BE2C (cell line): Measurements from ENCODE around the gene PAPPA2.

Source experiments
- DNase-seq: peaks from one replicate; pipeline ENCODE4 v3.0.0-alpha.2; 2020
- H3K27me3 ChIP-seq: fragments of 250-450 bp; sonication (Bioruptor Pico); 2 replicates; pipeline ENCODE4 v1.5.1; 2020; ENCODE audit warnings: mild to moderate bottlenecking
- H3K36me3 ChIP-seq: fragments of 250-450 bp; sonication (Bioruptor Pico); 2 replicates; pipeline ENCODE4 v1.5.1; 2020; ENCODE audit warnings: mild to moderate bottlenecking
- H3K4me1 ChIP-seq: fragments of 250-450 bp; sonication (Bioruptor Pico); 2 replicates; pipeline ENCODE4 v1.5.1; 2020
- H3K4me3 ChIP-seq: 2 replicates; pipeline ENCODE4 v1.5.1; 2011; ENCODE audit warnings: low read depth, low read length
- H3K9me3 ChIP-seq: fragments of 250-450 bp; sonication (Bioruptor Pico); 2 replicates; pipeline ENCODE4 v1.5.1; 2020
- TF ChIP-seq, protein P1 (sequence below): IDR thresholded peaks from 2 replicates; pipeline ENCODE4 v1.5.1; 2012; ENCODE audit warnings: mild to moderate bottlenecking, low read depth, low read length

The PAPPA2 gene

DNA sequence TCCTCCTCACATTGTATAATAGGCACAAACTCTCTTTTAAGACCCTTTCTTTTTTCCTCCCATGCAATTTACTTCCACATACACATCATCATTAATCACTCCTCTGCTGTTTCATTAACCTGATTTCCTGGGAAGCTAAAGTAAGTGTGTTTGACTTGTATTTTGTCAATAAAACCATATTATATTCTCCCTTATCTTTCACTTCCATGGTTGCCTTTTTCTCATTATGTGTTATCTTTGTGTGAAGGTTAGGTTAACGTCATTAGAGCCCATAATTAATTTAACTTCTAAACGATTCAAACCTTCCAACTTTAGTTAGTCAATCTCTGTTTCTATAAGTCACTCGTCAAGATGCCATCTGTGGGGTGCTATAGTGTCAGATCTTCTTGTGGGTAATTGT, 313.0 kb downstream of the PAPPA2 start:
- Histone ChIP-seq H3K4me3 (no peak overlapping the region), H3K4me1 (peaks cover 18% of the 10 kb centered on the region)

DNA sequence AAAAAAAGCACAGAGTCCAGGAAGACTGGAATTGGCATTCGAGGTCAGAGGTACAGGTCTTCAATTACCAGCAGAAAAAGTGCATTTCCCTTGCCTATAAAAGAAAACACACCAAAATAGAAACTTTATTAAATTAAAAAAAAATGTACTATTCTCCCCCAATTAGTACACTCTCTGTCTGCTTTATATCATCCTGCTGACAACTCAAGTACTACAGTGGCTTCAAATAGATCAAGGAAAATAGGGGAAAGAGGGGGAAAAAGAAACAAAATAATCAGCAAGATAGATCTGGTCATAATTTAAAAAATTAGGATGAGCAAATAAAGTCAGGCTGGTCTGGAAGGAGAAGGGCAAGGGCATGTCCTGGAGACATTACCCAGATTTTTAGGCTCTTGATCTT, 315.1 kb downstream of the PAPPA2 start:
- Histone ChIP-seq H3K4me3 (no peak overlapping the region), H3K4me1 (peaks cover 18% of the 10 kb centered on the region), H3K27me3 (no peaks in the 10 kb centered on the region), H3K36me3 (no peaks in the 10 kb centered on the region), H3K9me3 (no peaks in the 10 kb centered on the region)
- no peak for DNase-seq
- TF ChIP-seq, protein P1, sequence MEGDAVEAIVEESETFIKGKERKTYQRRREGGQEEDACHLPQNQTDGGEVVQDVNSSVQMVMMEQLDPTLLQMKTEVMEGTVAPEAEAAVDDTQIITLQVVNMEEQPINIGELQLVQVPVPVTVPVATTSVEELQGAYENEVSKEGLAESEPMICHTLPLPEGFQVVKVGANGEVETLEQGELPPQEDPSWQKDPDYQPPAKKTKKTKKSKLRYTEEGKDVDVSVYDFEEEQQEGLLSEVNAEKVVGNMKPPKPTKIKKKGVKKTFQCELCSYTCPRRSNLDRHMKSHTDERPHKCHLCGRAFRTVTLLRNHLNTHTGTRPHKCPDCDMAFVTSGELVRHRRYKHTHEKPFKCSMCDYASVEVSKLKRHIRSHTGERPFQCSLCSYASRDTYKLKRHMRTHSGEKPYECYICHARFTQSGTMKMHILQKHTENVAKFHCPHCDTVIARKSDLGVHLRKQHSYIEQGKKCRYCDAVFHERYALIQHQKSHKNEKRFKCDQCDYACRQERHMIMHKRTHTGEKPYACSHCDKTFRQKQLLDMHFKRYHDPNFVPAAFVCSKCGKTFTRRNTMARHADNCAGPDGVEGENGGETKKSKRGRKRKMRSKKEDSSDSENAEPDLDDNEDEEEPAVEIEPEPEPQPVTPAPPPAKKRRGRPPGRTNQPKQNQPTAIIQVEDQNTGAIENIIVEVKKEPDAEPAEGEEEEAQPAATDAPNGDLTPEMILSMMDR, result no peak

More for the DNA sequence above, 313.0 kb downstream of the PAPPA2 start:
- H3K9me3 ChIP-seq, result no peaks in the 10 kb centered on the region
- no peak for DNase-seq
- H3K27me3 ChIP-seq, result no peaks in the 10 kb centered on the region
- H3K36me3 ChIP-seq, result no peaks in the 10 kb centered on the region
- TF ChIP-seq, protein P1, result no peak

DNA sequence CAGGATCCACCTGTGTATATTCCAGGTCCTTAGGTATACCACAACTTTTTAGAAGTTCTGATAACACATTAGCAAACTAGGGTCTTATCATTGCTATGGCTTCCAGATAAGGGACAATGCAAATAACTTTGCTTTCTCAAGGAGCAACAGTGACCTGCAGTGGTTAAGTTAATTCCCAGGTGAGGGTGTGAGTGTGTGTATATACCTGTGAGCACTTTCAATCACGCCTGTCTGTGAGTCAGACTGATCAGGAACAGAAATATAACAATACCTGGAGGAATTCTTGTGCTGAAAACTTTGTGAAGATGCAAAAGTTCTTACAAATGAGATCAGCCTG, 317.0 kb downstream of the PAPPA2 start:
- DNase-seq, result no peak
- peaks cover 18% of the 10 kb centered on the region for H3K4me1 ChIP-seq
- TF ChIP-seq, protein P1, result no peak

DNA sequence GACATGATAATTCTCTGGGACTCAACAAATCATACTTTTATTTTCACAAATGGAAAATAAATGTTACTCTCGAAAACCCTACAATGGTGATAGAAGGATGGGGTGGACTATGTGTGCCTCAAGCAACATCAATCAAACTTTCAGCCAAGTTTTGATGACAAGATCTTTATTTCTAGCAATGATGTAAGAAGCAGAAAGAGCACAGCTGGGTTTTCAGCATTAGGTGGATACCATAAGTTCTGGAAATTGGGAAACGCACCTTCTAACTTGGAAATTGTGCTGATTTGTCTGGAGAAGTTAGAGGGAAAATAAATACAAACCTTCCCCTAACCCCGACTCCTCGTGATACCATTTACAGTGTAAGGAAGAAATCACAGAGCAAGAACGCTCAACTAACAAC, 320.3 kb downstream of the PAPPA2 start:
- Histone ChIP-seq H3K36me3 (no peaks in the 10 kb centered on the region), H3K9me3 (no peaks in the 10 kb centered on the region), H3K4me3 (no peak overlapping the region), H3K4me1 (peaks cover 7% of the 10 kb centered on the region), H3K27me3 (no peaks in the 10 kb centered on the region)
- TF ChIP-seq, protein P1, result no peak
- DNase-seq, result no peak

More for the DNA sequence above, 317.0 kb downstream of the PAPPA2 start:
- Histone ChIP-seq H3K4me3 (no peak overlapping the region), H3K9me3 (no peaks in the 10 kb centered on the region), H3K27me3 (no peaks in the 10 kb centered on the region), H3K36me3 (no peaks in the 10 kb centered on the region)

DNA sequence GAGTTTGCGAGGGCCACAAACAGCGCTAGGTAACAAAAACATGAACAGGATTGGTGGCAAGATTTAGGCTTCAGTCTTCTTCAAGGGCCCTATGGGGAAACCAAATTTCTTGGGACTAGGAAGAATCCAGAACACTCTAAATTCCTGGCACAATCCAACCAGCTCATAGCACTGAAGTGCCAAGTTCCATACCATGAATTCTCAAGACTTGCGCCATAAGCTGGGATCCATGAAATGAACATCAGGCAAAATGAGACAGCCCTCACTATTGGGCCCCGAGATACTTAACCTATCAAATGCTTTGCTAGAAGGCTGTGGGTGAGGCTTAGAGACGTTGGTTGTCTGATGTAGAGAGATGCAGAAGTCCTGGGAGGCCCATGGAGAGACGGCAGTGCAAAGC, 322.1 kb downstream of the PAPPA2 start:
- no peak for DNase-seq
- TF ChIP-seq, protein P1, result no peak
- Histone ChIP-seq H3K4me1 (no peaks in the 10 kb centered on the region), H3K4me3 (no peak overlapping the region), H3K9me3 (no peaks in the 10 kb centered on the region), H3K27me3 (no peaks in the 10 kb centered on the region), H3K36me3 (no peaks in the 10 kb centered on the region)

DNA sequence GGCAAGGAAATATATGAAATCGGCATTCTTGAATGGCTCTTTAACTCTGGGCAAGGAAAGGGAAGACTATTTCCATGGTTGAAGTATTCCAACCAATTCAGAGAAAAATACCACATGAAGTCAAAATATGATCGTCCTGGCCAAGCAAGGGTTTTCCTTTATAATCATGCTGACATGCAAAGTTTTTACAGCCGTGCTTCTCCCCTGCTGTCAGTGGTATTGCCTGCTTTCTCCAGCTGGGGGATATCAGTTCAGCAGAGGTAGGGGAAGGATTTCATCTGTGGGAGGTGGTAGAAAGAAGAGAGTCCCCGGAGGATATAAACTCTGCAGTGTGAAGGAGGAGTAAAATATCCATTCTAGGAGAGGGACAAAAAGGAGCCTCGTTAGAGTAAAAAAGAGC, 322.8 kb downstream of the PAPPA2 start:
- Histone ChIP-seq H3K36me3 (no peaks in the 10 kb centered on the region), H3K4me1 (no peaks in the 10 kb centered on the region), H3K27me3 (no peaks in the 10 kb centered on the region), H3K4me3 (no peak overlapping the region), H3K9me3 (no peaks in the 10 kb centered on the region)
- DNase-seq, result no peak
- TF ChIP-seq, protein P1, result no peak
